Right atrium auricular region (tissue), 2 donors: ENCODE results near the gene ANKS1B. TPM values are rescaled to one million over a fixed set of nuclear protein-coding genes. Genes with fewer than 3 reads are reported as not detected.
"Not testable (repeated sequence)": the region's sequence is repeated elsewhere in the genome, so short reads cannot be mapped to it uniquely, and the experiment has no call there.

ENCODE experiments used
- DNase-seq: peaks from one replicate; pipeline ENCODE4 v3.0.0-alpha.2; 2019; ENCODE audit warnings: low spot score
- H3K27ac ChIP-seq, 2 donors: fragments of 200-600 bp; sonication (generic); 1 replicate in 1 of 2; 2 replicates in 1 of 2; pipeline ENCODE4 v1.5.1; 2016 to 2019
- H3K27me3 ChIP-seq, 2 donors: fragments of 200-600 bp; sonication (generic); one replicate each; pipeline versions ENCODE4 v1.5.1 to v1.6.0; 2017 to 2019
- H3K36me3 ChIP-seq: fragments of 200-600 bp; sonication (generic); one replicate; pipeline ENCODE4 v1.5.1; 2016
- H3K4me1 ChIP-seq, 2 donors: fragments of 200-600 bp; sonication (generic); one replicate each; pipeline versions ENCODE4 v1.5.1 to v1.6.0; 2017 to 2019
- H3K4me3 ChIP-seq, 2 donors: fragments of 200-600 bp; sonication (generic); 1 replicate in 1 of 2; 2 replicates in 1 of 2; pipeline ENCODE4 v1.5.1; 2017 to 2019; ENCODE audit warnings: mild to moderate bottlenecking in 1 of 2, moderate library complexity in 1 of 2
- H3K9me3 ChIP-seq, 2 donors: fragments of 200-600 bp; sonication (generic); one replicate each; pipeline ENCODE4 v1.5.1; 2019
- CTCF ChIP-seq, 2 donors: fragments of 200-600 bp; sonication (generic); IDR thresholded peaks; one replicate each; pipeline ENCODE4 v1.5.1; 2019; ENCODE audit warnings: antibody characterized with exemption in 2 of 2
- total RNA-seq, 2 donors: library from RNA; depleted of rRNA; stranded (reverse); fragments of >200 nt; gene quantifications; one replicate each; pipeline ENCODE4 v1.1.0, GENCODE V29; 2016

ANKS1B gene
- total RNA-seq, 2 donors from 2014 or later, result 2.4 to 3.1 TPM

- H3K9me3 ChIP-seq, result no peaks in the 10 kb centered on the region
- TF ChIP-seq CTCF (IDR thresholded peaks at IDR 0.05), result no peak
- H3K4me1 ChIP-seq, result no peaks in the 10 kb centered on the region
- H3K4me3 ChIP-seq, result no peak overlapping the region
- no peak for DNase-seq
- H3K27ac ChIP-seq, result no peak overlapping the region
- no peaks in the 10 kb centered on the region for H3K36me3 ChIP-seq
- H3K27me3 ChIP-seq, result no peaks in the 10 kb centered on the region
These were observed 180.0 kb downstream of the ANKS1B start for GRCh38 chr12:99804715-99805114.

- H3K4me3 ChIP-seq, result no peak overlapping the region
These were observed 184.1 kb downstream of the ANKS1B start for GRCh38 chr12:99800605-99801004.

GRCh38 chr12:99797931-99798330, 186.8 kb downstream of the ANKS1B start:
- DNase-seq, H3K4me3 ChIP-seq, H3K27ac ChIP-seq, H3K9me3 ChIP-seq, H3K4me1 ChIP-seq, H3K27me3 ChIP-seq, H3K36me3 ChIP-seq: not testable (repeated sequence)

More at GRCh38 chr12:99800605-99801004, 184.1 kb downstream of the ANKS1B start:
- H3K36me3 ChIP-seq, result no peaks in the 10 kb centered on the region
- no peaks in the 10 kb centered on the region for H3K9me3 ChIP-seq
- TF ChIP-seq CTCF (IDR thresholded peaks at IDR 0.05), result no peak
- no peaks in the 10 kb centered on the region for H3K4me1 ChIP-seq
- H3K27me3 ChIP-seq, result no peaks in the 10 kb centered on the region
- no peak overlapping the region for H3K27ac ChIP-seq
- no peak for DNase-seq

- H3K4me3 ChIP-seq, result no peak overlapping the region
- H3K27me3 ChIP-seq, result no peaks in the 10 kb centered on the region
- TF ChIP-seq CTCF (IDR thresholded peaks at IDR 0.05), result no peak
- H3K4me1 ChIP-seq, result no peaks in the 10 kb centered on the region
- H3K27ac ChIP-seq, result no peak overlapping the region
- H3K9me3 ChIP-seq, result no peaks in the 10 kb centered on the region
- no peak for DNase-seq
- no peaks in the 10 kb centered on the region for H3K36me3 ChIP-seq
These were observed 201.3 kb downstream of the ANKS1B start for GRCh38 chr12:99783421-99783820.

- Histone ChIP-seq H3K27ac (no peak overlapping the region), H3K27me3 (no peaks in the 10 kb centered on the region), H3K36me3 (no peaks in the 10 kb centered on the region), H3K4me1 (no peaks in the 10 kb centered on the region), H3K4me3 (no peak overlapping the region), H3K9me3 (no peaks in the 10 kb centered on the region)
- no peak for TF ChIP-seq CTCF (IDR thresholded peaks at IDR 0.05)
- DNase-seq, result no peak
These were observed 212.5 kb downstream of the ANKS1B start for GRCh38 chr12:99772274-99772673.

- Histone ChIP-seq H3K9me3 (no peaks in the 10 kb centered on the region), H3K4me3 (no peak overlapping the region), H3K27me3 (no peaks in the 10 kb centered on the region), H3K27ac (no peak overlapping the region), H3K4me1 (no peaks in the 10 kb centered on the region), H3K36me3 (no peaks in the 10 kb centered on the region)
- no peak for DNase-seq
- TF ChIP-seq CTCF (IDR thresholded peaks at IDR 0.05), result no peak
These were observed 213.1 kb downstream of the ANKS1B start for GRCh38 chr12:99771659-99772058.
